GM19238 (cell line): ENCODE results near the gene KIAA1210.

Source experiments
- DNase-seq: peaks from one replicate; pipeline ENCODE4 v3.0.0; 2011; ENCODE audit warnings: low spot score; ENCODE audit not compliant: insufficient read length

The KIAA1210 gene

GRCh38 chrX:119093991-119094735 is 33.4 kb downstream of the KIAA1210 start:
- DNase-seq = no peak

- DNase-seq = no peak
Measured at GRCh38 chrX:119090627-119091026, 37.0 kb downstream of the KIAA1210 start.

DNA sequence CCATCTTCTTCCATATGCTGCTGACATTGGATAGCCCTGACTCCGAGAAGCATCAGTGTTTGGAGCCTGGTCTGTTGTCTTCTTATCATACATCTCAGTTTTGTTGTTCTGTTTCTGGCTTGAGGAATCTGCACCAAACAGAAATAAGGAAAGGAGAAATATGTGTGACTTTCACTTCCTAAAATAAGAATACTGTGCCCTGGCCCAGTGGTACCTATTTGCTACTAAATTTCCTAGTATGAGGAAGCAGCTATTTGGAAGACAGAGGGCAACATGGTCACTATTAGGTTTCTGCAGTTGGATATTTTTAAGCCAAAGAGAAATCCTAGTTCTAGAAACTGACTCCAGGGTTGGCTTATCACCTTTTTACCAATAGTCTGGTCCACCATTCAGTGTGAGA is 38.0 kb downstream of the KIAA1210 start:
- DNase-seq = no peak

DNA sequence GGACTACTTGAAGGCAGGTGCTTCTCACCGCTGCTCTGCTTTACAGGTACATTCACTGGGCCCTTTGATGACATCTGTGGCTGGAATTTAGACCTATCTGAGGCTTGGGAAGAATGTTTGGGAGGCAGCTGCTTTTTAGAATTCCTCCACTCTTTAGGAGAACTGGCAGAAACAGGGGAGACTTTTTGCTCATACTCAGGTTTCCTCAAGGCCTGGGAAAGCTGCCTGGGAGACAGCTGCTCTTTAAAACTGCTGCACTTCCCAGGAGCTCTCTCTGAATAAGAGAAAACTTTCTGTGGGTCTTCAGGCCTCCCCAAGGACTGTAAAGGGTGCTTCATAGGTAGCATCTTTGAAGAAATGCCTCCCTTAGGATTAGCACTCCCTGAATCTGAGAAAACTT is 40.5 kb downstream of the KIAA1210 start:
- DNase-seq = no peak

- DNase-seq = no peak
Measured at GRCh38 chrX:119084766-119085165, 42.8 kb downstream of the KIAA1210 start.

- DNase-seq = no peak
Measured at GRCh38 chrX:119082278-119082677, 45.3 kb downstream of the KIAA1210 start.

DNA sequence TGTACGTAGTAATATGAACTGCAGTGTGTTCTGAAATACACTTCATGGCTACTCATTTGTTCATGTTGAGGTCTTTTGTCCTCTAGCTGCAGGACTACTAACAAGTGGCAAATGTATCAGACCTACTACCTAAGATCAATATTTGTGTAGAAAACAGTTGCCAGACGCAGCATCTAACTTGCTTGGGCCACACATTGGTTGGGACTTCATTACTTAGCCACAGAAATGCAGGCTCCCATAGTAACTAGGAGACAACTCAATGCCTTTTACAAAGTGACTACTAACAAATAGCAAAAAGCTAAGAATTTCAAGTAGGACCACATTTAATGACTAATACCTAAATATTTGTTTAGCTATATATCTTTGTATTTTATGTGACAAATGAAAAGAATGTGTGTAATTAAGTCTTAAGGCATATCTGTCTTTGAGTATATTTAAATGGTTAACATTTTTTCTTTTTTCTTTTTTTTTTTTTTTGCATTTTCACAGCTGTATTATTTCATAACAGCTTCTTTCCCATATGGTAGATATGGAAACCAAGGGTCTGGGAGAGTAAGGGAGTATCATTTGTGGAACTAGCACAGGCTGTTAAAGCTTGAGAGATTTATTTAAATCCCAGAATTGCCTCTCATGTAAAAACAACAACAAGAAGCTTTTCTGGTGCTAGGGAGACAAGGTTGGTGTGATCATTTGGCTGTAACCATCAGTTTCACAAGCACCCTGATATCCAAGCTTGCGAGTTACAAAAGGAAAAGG is 52.2 kb downstream of the KIAA1210 start:
- no peak for DNase-seq

- no peak for DNase-seq
Measured at GRCh38 chrX:119073911-119074310, 53.7 kb downstream of the KIAA1210 start.

- no peak for DNase-seq
Measured at GRCh38 chrX:119073200-119073905, 54.3 kb downstream of the KIAA1210 start.

DNA sequence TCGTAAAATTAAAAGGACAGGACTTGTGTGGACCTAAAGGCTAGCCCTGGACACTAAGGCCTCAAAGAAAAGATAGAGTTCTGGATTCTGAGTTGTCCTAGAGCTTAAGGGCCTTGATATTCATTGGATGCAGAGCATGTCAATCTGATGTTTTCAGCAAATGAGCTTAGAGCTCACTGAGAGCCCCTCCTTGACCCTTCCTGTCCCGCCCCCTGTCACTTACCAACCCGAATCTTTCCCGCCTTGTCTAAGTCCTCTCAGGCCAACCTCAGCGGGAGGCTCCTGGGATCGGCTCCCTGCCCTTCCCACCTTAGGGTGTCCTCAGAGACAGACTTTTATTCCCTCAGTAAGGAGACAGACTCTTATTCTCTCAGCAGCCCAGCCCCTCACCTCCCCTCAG is 54.9 kb downstream of the KIAA1210 start, which contains the start of gene CT47C1:
TSS of gene CT47C1 (plus strand) at position 250 of the 400 bp plus-strand sequence. CDS start 233 bp downstream, outside the sequence.
- no peak for DNase-seq

- peak; percentile 10 for DNase-seq
Measured at GRCh38 chrX:119071381-119071780, 56.2 kb downstream of the KIAA1210 start.

DNA sequence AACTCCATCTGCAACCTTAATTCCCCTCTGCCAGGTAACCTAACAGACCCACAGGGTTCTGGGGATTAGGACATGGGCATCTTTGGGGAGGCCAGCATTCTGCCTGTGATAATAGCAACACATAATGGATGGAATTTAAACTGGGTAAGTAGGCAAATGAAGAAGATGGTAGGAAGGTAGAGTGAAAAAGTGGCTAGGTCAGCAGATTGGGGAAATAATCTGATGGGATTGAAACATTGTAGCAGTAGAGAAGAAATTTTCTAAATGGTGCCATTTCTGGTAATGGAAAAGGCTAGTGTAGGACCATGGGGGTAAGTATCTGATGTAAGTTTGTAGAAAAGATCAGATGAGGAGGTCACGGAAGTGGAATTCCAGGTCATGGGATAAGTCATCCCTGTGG is 57.9 kb downstream of the KIAA1210 start:
- no peak for DNase-seq

- no peak for DNase-seq
Measured at GRCh38 chrX:119069128-119069527, 58.5 kb downstream of the KIAA1210 start.

GRCh38 chrX:119067023-119067739 is 60.4 kb downstream of the KIAA1210 start:
- DNase-seq = peak; percentile 6

DNA sequence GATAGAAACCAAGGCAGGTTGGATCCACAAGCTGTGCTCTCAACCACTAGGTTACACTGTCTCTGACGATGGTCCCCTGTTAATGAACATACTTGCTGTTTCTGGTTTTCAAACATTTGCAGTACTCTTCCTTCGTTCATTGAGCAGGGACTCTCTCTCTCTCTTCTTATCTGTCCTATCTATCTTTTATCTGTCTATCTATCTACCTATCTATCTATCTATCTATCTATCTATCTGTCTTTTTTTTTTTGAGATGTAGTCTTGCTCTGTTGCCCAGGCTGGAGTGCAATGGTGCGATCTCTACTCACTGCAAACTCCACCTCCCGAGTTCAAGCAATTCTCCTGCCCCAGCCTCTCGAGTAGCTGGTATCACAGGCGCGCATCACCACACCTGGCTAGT is 64.2 kb downstream of the KIAA1210 start:
- DNase-seq = no peak

GRCh38 chrX:119062750-119063374 is 64.8 kb downstream of the KIAA1210 start:
- DNase-seq = no peak

- DNase-seq = no peak
Measured at GRCh38 chrX:119055687-119056086, 71.9 kb downstream of the KIAA1210 start.

DNA sequence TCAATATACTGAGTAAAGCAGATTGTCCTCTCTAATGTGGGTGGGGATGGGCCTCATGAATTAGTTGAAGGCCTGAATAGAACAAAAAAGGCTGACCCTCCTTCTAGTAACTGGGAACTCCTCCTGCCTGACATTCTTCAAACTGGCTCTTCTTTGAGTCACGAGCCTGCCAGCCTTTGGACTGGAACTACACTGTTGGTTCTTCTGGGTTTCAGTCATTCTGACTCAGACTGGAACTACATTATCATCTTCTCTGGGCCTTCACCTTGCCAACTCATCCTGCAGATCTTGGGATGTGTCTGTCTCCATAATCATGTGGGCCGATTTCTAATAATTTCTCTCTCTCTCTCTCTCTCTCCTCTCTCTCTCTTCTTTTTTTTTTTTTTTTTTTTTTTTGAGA is 81.7 kb downstream of the KIAA1210 start:
- DNase-seq = no peak

- DNase-seq = no peak
Measured at GRCh38 chrX:119042996-119043395, 84.6 kb downstream of the KIAA1210 start.

DNA sequence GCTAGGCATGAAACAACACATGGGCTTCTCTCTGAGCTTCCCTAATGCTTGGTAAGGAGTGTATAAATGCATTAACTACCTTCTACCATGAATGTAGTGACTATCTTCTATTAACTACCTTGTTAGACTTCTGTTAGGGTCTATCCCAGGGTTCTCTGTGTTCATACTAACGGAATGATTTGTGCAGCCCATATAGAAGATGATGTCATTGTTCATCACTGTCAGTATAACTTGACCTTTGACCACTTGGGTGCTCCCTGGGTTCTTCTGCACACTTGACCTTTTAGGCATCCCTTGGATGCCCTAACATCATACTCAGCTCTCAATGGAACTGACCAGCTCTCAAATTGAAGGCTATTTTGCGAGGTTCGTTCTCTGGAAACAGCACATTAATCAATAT is 85.6 kb downstream of the KIAA1210 start:
- no peak for DNase-seq

- DNase-seq = no peak
Measured at GRCh38 chrX:119041175-119041574, 86.4 kb downstream of the KIAA1210 start.
